ENCODE results near the gene SGPL1. TPM values are rescaled to one million over a fixed set of nuclear protein-coding genes. Genes with fewer than 3 reads are reported as not detected.
A peak's percentile ranks its signal among the peaks of the same experiment; 100 is the strongest.

The SGPL1 gene
- total and polyA plus RNA-seq, 10 of the 15 experiments (the other 5 are each of a cell fraction or from before 2014, with no cell fraction given) = 4.9 to 20.7 (median 10.6) TPM

- POLR2A ChIA-PET = interaction anchor here (0.6 to 0.8 kb wide), 2 partner anchors 16 to 37 kb away, joined by 4 read pairs; no protein-coding TSS in a partner anchor
- SMC1A ChIA-PET (ENCODE audit: uncharacterized antibody, unreplicated experiment) = interaction anchor here (0.6 to 1.7 kb wide), 5 partner anchors 18 to 327 kb away, joined by 3 to 5 read pairs (median 3); no protein-coding TSS in a partner anchor
- peak; percentile 74 for ATAC-seq
- FAIRE-seq = no peak
- Histone ChIP-seq H4K20me1 (ENCODE audit: control insufficient read depth, insufficient read depth) (no peaks in the 10 kb centered on the region; the same call in 1 of the 2 replicates), H3K4me3 (peak overlapping the region; percentile 94), H3K36me3 (ENCODE audit: control insufficient read depth in 2 of 2, insufficient read depth in 2 of 2, low read length in 1 of 2) (no peaks in the 10 kb centered on the region; a peak in 1 of 4 replicates), H3K9me3 (replicated peaks; ENCODE audit: control insufficient read depth, insufficient read depth, low read length) (no peaks in the 10 kb centered on the region), H3K9ac (ENCODE audit: control insufficient read depth, insufficient read depth, low read length) (peak overlapping the region; percentile 77), H3K27ac (ENCODE audit: control insufficient read depth, insufficient read depth) (no peak overlapping the region), H2AFZ (ENCODE audit: control insufficient read depth, low read depth, low read length) (peak overlapping the region; percentile 51), H3K79me2 (ENCODE audit: control insufficient read depth, insufficient read depth, low read length) (peaks cover 3% of the 10 kb centered on the region; the same call in 1 of the 2 replicates), H3K4me2 (ENCODE audit: control insufficient read depth, insufficient read depth) (peak overlapping the region; percentile 78), H3K27me3 (replicated peaks in 1 of 2; ENCODE audit: control insufficient read depth in 2 of 2, insufficient read depth in 2 of 2, low read length in 1 of 2) (no peaks in the 10 kb centered on the region), H3K4me1 (ENCODE audit: control insufficient read depth, insufficient read depth, low read length) (no peaks in the 10 kb centered on the region)
- intact Hi-C loops (cut with micrococcal nuclease; ENCODE audit: unreplicated experiment) (no loop called here), in situ Hi-C loops (cut with MboI) (no loop called here)
- CTCF ChIA-PET = interaction anchor here (0.7 to 2.0 kb wide), 18 partner anchors 20 to 594 kb away, joined by 3 to 8 read pairs (median 4); no protein-coding TSS in a partner anchor
- RAD21 ChIA-PET (ENCODE audit: unreplicated experiment) = no interaction called here
- DNase-seq (ENCODE audit: low read depth, low spot score) = no peak
- BruUV-seq (replicated peaks) = no TSS peak
- 7% methylated on average over 25 of the region's 43 CpGs for WGBS (ENCODE audit: insufficient coverage, insufficient replicate concordance, low lambda C conversion rate, missing lambda C conversion rate)
- TF ChIP-seq EED (IDR thresholded peaks at IDR 0.05; ENCODE audit: low read depth) (no peak), HDAC2 (IDR thresholded peaks at IDR 0.05) (no peak), CUX1 (IDR thresholded peaks at IDR 0.05; ENCODE audit: insufficient replicate concordance, low read depth, low read length) (no peak), CHD4 (IDR thresholded peaks at IDR 0.05) (no peak), NFXL1 (IDR thresholded peaks at IDR 0.05; ENCODE audit: borderline replicate concordance) (no peak), EZH2 (IDR thresholded peaks at IDR 0.05; ENCODE audit: borderline replicate concordance, control insufficient read depth, low read depth, low read length) (no peak), STAT1 (conservative IDR thresholded peaks at IDR 0.05) (no peak), YY1 (IDR thresholded peaks at IDR 0.05; ENCODE audit: low read depth, low read length) (no peak), ASH2L (IDR thresholded peaks at IDR 0.05; ENCODE audit: borderline replicate concordance, low read depth) (no peak), CBX5 (IDR thresholded peaks at IDR 0.05; ENCODE audit: low read depth) (no peak), BHLHE40 (IDR thresholded peaks at IDR 0.05; ENCODE audit: borderline replicate concordance in 1 of 2, low read depth in 2 of 2, low read length in 1 of 2) (no peak), USF1 (IDR thresholded peaks at IDR 0.05; ENCODE audit: borderline replicate concordance, extremely low read length, insufficient read depth, low read depth, low read length) (no peak), ATF7 (IDR thresholded peaks at IDR 0.05; ENCODE audit: low read depth) (no peak), WRNIP1 (IDR thresholded peaks at IDR 0.05; ENCODE audit: borderline replicate concordance, low read depth, low read length) (no peak), FOXM1 (IDR thresholded peaks at IDR 0.05; ENCODE audit: low read depth, low read length) (no peak)
- TF ChIP-seq, protein P1, sequence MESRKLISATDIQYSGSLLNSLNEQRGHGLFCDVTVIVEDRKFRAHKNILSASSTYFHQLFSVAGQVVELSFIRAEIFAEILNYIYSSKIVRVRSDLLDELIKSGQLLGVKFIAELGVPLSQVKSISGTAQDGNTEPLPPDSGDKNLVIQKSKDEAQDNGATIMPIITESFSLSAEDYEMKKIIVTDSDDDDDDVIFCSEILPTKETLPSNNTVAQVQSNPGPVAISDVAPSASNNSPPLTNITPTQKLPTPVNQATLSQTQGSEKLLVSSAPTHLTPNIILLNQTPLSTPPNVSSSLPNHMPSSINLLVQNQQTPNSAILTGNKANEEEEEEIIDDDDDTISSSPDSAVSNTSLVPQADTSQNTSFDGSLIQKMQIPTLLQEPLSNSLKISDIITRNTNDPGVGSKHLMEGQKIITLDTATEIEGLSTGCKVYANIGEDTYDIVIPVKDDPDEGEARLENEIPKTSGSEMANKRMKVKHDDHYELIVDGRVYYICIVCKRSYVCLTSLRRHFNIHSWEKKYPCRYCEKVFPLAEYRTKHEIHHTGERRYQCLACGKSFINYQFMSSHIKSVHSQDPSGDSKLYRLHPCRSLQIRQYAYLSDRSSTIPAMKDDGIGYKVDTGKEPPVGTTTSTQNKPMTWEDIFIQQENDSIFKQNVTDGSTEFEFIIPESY (IDR thresholded peaks at IDR 0.05) = no peak
Observed at GRCh38 chr10:70816220-70816894, 609 bp downstream of the SGPL1 start.

All from GM12878 (cell line).